Measurements from ENCODE around the gene MMAB.

DNA sequence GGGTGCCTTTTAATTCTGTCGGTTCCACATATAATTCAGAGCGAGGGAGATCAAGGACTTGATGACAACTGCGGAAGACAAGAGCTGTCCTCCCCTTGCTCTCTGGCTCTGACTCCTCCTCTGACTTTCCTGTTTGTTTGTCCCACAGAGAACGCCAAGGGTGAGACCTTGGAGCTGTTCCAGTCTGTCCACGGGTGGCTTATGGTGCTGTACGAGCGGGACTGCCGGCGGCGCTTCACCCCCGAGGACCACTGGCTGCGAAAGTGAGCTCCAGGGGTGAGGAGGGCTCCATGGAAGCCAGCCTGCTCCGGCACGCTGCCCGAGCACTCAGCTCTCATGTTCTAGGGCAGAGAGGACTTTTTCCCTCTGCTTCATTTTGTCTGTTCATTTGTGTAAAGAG is 63.1 kb downstream of the MMAB start:
- TF ChIP-seq CTCF (IDR thresholded peaks at IDR 0.05) (no peak), POLR2A (IDR thresholded peaks at IDR 0.05) (no peak)
